ENCODE results near the gene C16orf86. TPM values are rescaled to one million over a fixed set of nuclear protein-coding genes. Genes with fewer than 3 reads are reported as not detected.

Gene C16orf86, protein sequence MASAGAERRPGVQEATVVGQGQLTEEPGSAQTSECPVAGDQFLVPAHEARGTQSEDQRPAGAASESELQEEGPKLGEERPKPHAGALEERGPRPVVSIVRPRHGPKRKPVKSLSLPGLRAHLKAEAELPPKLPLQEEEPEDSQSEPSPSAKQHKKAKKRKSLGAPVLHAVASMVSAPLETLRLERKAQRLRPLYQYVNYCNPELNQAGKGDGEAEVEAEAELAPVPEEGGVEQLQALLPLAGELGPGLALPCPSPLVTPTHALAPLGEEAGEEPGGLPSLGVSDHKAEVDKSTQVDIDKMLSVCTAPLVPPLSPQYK
- total RNA-seq, result 3.4 TPM

DNA sequence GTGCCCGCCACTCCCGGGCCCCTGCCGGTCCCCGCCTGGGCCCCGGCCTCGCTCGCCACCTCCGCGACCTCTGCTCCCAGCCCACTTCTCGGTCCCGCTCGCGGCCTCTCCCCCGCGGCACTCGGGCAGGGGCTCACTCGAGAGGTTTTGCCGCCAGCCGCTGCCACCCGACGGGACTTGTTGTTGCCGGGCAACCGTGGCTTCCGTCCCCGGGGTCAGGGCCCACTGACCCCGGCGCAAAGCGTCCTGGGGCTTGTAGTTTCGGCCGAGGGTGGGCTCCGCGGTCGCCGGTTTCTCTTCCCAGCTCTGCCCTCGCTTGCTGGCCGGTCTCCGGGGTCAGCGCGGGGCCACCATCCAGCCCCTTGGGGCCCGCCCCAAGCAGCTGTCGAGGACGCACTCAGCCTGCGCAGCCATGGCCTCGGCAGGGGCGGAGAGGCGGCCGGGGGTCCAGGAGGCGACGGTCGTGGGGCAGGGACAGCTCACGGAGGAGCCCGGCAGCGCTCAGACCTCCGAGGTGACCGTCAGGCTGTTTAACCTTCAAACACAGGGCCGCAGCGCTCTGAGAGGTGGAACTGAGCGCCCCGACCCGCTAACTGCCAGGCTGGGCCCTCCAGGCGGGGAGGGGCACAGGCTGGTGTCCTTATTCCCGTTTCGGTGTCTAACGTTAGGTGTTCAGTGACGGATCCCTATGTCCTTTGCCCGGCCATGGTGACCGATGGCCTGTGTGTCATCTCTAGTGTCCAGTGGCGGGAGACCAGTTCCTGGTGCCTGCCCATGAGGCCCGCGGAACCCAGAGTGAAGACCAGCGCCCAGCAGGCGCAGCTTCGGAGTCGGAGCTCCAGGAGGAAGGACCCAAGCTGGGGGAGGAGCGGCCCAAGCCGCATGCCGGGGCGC is at the start of gene C16orf86, which contains the start of gene ENKD1:
TSS of gene C16orf86 (plus strand) at position 256 of the 894 bp plus-strand sequence. CDS start at position 413, 157 bp downstream.
TSS of gene ENKD1 (minus strand) at position 192 of the 894 bp plus-strand sequence. CDS start 308 bp downstream, outside the sequence.
- DNase-seq, result peak; percentile 87

DNA sequence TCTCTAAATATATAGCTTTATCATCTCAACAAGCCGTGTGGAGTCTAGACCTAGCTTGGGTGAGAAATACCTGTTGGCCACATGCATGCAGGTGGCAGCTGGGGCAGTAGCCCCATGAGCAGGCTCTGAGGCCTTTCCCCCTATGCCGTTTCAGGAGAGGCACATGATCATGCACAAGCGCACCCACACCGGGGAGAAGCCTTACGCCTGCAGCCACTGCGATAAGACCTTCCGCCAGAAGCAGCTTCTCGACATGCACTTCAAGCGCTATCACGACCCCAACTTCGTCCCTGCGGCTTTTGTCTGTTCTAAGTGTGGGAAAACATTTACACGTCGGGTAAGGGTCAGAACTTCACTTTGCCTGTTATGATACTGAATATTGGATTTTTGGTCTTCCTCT is 38.4 kb upstream of the C16orf86 start:
- no peak for DNase-seq

DNA sequence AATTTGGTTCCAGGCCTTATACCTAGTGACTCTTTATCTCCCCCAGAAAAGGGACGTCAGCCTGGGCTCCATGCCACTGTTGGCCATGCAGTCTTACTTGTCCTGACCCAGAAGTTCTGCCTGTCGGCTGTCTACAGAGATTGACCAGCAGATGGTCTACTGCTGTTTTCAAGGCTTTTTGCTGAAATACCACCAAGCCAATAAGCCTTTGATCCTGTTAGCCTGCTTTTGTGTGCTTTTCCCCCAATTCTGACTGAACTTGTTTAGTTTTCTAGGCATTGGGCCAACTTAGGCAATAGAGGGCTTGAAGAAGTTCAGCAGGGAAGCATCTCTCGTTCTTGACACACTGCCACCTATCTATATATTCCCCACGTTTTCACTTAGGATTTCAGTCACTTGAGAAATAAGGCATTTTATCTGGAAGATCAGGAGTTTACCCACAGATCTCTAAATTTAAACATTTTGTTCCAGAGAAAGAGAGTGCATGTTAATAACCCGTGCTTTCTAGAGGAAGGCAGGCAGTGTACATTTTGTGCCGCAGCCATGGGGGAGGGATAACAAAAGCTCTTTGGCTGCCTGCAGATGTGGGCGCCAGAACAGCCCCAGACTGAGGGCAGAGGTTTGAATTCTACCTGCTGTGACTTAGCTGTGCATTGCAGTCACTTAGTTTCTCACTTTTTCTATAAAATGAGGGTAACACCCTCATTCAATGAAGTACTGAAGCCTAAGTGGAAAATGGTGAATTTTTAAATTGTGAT is 34.0 kb upstream of the C16orf86 start:
- DNase-seq, result peak; percentile 58

DNA sequence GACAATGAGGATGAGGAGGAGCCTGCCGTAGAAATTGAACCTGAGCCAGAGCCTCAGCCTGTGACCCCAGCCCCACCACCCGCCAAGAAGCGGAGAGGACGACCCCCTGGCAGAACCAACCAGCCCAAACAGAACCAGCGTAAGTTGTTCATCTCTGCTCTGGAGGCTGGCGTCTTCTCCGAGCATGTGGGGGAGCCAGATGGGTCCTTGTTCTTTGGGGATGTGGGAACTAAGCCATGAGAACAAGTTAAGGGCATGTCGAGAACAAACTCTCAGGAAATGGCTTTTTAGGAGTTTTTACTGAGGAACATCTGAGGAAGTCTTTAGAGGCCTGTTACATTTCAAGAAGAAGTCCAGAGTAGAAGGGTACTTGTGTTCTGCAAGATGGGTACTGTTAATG is 29.9 kb upstream of the C16orf86 start:
- DNase-seq, result no peak

DNA sequence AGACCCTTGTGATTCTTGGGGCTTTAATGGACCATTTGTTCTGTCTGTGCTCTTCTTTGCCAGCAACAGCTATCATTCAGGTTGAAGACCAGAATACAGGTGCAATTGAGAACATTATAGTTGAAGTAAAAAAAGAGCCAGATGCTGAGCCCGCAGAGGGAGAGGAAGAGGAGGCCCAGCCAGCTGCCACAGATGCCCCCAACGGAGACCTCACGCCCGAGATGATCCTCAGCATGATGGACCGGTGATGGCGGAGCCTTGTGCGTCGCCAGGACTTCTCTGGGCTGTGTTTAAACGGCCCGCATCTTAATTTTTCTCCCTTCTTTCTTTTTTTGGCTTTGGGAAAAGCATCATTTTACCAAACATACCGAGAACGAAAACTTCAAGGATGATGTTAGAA is 29.0 kb upstream of the C16orf86 start:
- no peak for DNase-seq

DNA sequence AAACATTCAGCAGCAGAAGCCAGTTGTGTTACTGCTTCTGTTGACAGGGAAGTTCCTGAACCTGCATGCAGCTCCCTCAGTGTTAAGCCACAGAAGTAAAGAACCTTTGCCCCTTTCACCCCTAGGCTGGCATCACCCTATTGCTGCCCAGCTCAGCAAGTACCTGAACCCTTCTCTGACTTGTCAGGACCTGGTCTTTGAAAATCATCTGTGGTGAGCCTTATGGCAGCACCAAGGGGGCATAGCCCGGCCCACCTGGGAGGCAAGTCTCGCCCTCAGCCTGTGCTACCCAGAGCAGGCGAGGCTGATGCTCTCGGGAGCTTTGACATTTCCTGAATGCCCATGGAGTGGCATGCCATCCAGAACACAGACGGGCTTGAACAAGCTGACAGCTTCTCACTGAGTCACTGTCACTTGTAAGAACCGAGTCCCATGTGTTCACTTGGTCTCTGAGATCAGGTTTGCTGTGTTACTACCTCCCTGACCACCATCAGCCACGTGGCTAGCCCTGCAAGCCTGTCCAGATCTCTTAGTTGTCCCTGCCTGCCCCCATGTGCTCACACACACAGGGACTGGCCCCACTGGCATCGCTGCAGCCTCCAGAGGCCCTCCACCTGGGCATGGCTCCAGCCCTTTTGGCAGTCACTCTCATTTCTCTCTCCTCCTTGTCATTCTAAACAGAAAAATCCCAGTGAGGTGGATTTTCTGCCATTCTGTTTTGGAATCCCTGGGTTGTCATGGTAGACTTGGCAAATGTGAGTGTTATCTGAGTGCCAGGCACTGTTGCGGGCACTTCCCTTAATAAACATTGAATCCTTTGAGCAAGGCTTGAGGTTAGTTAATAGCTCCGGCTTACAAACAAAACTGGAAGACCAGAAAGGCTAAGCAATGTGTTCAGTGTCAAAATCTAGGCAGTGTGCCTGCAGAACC is 24.6 kb upstream of the C16orf86 start:
- peak; percentile 33 for DNase-seq

DNA sequence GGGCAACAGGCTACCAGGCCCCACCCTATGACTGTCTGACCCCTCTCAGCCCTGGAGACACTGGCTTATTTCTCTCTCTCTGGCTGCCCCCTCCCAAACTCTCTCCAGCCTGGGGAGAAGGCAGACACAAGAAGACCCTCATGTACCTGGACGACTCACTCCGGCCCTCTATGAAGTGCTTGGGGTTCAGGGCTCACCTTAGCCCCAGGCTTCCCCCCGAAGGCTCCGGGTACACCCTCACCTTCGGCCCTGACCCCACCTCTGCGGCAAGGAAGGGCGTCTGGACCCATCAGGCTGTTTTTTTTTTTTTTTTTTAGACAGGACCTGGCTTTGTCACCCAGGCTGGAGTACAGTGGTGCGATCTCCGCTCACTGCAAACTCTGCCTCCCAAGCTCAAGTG is 22.6 kb upstream of the C16orf86 start:
- DNase-seq, result no peak

DNA sequence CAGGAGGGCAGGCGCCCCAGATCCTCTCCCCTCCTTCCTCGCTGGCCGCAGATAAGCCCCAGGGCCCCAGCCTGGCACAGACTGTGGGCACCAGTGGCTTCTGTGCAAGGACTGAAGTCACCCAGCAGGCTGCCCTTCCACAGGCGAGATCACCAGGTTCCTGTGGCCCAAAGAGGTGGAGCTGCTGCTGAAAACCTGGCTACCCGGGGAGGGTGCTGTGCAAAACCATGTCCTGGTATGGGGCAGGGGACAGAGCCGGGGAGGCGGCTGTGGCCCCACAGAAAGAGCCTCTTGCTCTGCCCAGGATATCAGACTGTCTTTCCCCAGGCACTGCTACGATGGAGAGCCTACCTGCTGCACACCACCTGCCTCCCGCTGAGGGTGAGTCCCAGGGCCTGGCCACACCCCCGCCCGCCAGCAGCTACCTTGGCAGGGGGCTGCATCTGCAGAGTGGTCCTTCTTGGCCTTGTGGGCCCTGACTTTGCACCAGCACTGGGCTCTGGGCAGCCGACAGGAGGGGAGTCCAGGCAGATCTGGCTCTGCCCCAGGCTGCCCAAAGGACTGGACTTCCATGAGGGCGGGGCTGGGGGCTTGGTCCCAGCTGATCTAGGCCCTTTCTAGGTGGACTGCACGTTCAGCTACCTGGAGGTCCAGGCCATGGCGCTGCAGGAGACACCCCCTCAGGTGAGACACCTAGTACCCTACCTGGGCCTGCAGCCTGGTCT is 21.1 kb upstream of the C16orf86 start:
- no peak for DNase-seq

DNA sequence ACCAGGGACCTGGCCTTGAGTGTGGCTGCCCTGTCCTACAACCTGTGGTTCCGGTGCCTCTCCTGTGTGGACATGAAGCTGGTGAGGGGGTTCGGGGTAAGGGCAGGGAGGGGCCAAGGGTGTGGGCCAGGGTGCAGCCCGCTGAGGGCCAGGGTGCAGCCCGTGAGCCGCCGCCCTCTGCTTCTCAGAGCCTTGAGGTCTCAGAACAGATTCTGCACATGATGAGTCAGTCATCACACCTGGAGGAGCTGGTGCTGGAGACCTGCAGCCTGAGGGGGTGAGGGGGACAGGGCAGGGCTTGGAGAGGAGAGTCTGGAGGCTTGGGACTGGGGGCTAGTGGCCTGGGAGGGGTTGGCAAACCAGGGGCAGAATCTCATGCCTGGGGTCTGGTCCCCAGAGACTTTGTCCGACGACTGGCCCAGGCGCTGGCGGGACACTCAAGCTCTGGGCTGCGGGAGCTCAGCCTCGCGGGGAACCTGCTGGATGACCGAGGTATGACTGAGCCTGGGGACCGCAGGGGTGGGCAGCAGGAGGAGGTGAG is 19.4 kb upstream of the C16orf86 start:
- no peak for DNase-seq

DNA sequence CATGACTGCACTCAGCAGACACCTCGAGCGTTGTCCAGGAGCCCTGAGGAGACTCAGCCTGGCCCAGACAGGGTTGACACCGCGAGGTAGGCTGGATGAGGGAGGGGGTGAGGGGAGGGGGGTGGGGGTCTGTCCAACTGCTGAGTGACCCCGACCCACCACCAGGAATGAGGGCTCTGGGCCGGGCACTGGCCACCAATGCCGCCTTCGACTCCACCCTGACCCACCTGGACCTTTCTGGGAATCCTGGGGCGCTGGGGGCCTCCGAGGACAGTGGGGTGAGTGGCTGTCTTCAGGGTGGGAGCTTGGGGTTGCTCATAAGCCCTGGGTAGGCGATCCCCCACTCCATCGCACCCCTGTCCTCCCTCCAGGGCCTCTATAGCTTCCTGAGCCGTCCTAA is 18.9 kb upstream of the C16orf86 start:
- no peak for DNase-seq

DNA sequence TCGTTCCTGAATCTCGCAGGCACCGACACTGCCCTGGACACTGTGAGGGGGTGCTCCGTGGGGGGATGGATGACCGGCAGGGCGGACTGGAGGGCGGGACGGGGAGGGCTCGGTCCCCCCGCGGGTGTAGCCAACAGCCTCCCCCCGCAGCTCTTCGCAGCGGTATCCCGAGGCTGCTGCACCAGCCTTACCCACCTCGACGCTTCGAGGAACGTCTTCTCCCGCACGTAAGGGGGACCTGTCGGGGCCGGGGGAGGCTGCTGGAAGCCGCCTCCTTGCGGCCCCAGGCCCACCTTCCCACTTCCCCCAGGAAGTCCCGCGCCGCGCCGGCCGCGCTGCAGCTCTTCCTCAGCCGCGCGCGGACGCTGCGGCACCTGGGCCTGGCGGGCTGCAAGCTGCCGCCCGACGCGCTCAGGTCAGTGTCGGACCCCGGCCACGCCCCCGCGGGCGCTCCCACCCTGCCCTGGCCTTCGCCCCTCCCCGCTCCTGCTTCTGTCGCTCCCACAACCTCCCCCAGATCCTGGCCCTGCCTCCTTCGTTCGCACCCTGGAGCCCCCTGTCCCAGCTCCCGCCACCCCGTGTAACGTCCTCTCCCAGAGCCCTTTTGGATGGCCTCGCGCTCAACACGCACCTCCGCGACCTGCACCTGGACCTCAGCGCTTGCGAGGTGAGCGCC is 18.4 kb upstream of the C16orf86 start:
- no peak for DNase-seq

DNA sequence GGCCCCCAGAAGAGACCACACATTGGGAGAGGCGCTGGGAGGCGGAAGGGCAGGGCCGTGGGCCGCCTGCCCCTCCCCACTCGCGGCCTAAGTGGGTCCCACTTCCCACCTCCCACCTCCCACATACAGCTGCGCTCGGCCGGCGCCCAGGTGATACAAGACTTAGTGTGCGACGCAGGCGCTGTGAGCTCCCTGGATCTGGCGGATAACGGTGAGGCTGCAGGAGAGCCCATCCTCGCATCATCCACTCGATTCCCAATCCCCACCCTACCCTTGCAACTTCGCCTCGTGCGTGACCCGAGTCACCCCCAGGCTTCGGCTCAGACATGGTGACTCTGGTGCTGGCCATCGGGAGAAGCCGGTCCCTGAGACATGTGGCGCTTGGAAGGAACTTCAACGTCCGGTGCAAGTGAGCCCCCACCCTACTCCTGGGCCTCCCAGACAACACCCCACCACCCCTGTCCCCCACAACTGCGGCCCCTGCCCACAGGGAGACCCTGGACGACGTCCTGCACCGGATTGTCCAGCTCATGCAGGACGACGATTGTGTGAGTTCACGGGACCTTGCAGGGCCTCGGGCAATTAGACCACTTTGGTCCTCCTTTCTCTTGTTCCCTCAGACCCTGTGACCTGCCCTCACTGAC is 17.7 kb upstream of the C16orf86 start:
- no peak for DNase-seq

DNA sequence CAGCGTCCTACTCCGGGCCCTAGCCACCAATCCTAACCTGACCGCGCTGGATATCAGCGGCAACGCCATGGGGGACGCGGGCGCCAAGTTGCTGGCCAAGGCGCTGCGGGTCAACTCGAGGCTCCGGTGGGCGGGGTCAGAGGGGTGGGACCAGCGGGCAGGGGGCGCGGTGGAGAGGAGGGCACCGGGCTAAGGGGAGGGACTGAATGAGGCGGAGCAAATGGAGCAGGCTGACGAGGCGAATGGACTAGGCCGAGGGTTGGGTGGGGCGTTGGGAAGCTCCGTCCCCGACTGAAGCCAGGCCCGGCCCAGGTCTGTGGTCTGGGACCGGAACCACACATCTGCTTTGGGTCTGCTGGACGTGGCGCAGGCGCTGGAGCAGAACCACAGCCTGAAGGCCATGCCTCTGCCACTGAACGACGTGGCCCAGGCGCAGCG is 17.1 kb upstream of the C16orf86 start:
- no peak for DNase-seq

DNA sequence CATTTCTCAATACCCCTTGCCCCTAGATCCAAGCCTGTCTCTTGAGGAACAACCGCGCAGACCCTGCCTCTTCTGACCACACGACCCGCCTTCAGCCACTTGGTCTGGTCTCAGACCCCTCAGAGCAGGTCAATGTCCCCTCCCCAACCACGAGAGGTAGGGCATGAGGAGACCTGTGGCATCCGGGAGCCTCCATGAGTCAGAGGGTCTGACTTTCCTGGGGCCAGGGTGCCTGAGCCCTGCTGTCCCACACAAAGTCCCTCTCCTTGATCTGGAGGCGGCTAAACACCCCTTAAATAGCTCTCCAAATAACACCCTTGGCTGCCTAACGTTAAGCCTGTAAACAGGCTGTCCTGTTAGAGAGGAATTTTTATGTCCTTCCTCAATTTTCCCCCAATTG is 16.6 kb upstream of the C16orf86 start:
- no peak for DNase-seq

DNA sequence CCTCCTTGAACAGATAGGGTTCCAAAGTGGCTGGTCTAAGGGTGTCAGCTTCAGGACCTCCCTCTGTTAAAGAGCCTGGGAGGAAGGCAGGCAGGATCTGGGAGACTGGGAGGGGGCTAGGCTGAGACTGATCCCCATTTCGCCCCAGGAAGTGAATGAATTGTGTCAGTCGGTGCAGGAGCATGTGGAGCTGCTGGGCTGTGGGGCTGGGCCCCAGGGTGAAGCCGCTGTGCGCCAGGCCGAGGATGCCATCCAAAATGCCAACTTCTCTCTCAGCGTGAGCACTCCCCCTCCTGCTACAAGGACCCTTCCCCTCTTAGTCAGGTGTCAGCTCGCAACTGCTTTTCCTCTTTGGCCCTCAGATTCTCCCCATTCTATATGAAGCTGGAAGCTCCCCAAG is 15.6 kb upstream of the C16orf86 start:
- DNase-seq, result no peak

DNA sequence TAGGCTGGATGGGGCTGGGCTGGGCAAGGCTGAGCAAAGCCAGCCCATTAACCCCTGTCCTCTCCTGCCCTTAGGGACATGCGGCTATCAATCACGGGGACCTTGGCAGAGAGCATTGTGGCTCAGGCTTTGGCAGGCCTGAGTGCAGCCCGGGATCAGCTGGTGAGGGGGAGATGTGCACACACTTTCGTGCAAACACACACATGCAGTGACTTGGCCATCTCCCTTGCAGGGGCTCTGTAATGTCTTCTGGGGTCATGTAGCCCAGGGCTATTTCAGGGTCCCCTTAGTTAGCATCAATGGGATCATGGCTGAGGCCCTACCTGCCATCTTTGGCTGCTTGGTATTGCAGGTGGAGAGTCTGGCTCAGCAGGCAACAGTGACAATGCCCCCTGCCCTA is 14.8 kb upstream of the C16orf86 start:
- no peak for DNase-seq

DNA sequence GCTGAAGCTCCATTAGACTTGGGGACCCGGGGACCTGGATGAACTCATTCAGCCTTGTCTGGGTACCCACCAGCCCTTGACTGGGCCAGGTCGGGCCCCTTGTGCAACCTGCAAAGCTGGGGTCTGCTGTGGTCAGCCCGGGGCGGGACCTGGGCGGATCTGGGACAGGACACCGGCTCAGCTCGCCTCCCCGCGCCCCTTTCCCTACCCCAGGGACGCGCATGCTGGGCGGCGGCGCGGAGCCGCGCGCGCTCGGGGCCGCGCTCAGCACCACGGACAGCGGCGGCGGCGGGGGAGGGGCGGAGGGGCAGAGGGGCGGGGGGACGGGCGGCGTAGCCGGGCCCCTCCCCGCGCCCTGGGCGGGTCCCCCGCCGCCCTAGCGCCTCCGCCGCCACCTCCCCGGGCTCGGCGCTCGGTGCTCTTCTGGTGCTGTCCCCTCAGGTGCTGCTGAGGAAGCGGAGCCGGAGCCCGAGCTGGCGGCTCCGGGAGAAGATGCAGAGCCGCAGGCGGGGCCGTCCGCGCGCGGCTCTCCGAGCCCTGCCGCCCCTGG is 14.0 kb upstream of the C16orf86 start:
- DNase-seq, result peak; percentile 46

DNA sequence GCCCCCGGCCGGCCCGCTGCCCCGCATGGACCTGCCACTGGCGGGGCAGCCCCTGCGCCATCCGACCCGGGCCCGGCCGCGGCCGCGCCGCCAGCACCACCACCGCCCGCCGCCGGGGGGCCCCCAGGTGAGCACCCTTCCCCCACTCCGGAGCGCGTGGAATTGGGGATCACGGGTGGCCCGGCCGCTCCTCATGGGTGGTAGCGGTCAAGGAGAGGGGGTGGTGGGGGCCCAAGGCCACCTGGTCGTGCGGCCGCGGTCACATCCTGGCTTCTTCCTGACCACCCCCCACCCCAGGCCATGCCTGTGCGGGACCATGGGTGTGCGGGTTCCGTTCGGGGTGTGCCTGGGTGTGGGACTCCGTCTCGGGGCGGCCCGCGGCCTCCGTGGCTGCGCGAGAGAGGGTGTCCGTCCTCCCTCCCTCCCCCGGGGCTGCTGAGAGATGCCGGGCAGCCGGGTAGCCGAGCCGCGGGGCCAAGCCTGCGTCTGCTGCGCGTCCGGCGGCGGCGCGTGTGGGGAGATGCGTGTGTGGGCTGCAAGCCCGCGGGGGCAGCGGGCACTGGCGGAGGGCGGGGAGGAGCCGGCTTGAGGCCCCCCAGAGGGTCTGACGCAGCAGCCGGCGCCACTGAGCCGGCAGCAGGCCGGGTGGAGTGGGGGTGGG is 13.4 kb upstream of the C16orf86 start:
- DNase-seq, result no peak

Measured in tongue (tissue), 2 donors.